IPS-15b (cell line): ENCODE measurements around the gene MAOB.

ENCODE experiments used
- H3K27me3 ChIP-seq: one replicate; pipeline ENCODE4 v1.6.1; 2013; ENCODE audit warnings: low read length; ENCODE audit not compliant: control insufficient read depth, insufficient read depth
- H3K36me3 ChIP-seq: one replicate; pipeline ENCODE4 v1.6.1; 2013; ENCODE audit warnings: low read length; ENCODE audit not compliant: control insufficient read depth, insufficient read depth
- H3K4me1 ChIP-seq: one replicate; pipeline ENCODE4 v1.6.1; 2013; ENCODE audit warnings: mild to moderate bottlenecking, low read length; ENCODE audit not compliant: control insufficient read depth, insufficient read depth
- H3K4me3 ChIP-seq: one replicate; pipeline ENCODE4 v1.5.1; 2013; ENCODE audit warnings: low read depth, low read length
- H3K9ac ChIP-seq: one replicate; pipeline ENCODE4 v1.6.1; 2013; ENCODE audit warnings: low read depth, mild to moderate bottlenecking, low read length
- H3K9me3 ChIP-seq: one replicate; pipeline ENCODE4 v1.6.1; 2013; ENCODE audit warnings: mild to moderate bottlenecking, low read length; ENCODE audit not compliant: control insufficient read depth, insufficient read depth

The MAOB gene

GRCh38 chrX:43880425-43880824 is 1.8 kb downstream of the MAOB start:
- Histone ChIP-seq H3K36me3 (no peaks in the 10 kb centered on the region), H3K9ac (no peak overlapping the region), H3K9me3 (peaks cover 3% of the 10 kb centered on the region), H3K4me3 (no peak overlapping the region), H3K4me1 (no peaks in the 10 kb centered on the region), H3K27me3 (peaks cover 19% of the 10 kb centered on the region)

GRCh38 chrX:43878906-43879526 is 3.2 kb downstream of the MAOB start:
- H3K4me3 ChIP-seq, result no peak overlapping the region
- H3K36me3 ChIP-seq, result no peaks in the 10 kb centered on the region
- H3K9ac ChIP-seq, result no peak overlapping the region
- H3K4me1 ChIP-seq, result no peaks in the 10 kb centered on the region
- peaks cover 19% of the 10 kb centered on the region for H3K27me3 ChIP-seq
- H3K9me3 ChIP-seq, result peaks cover 3% of the 10 kb centered on the region

GRCh38 chrX:43876680-43877079 is 5.6 kb downstream of the MAOB start:
- Histone ChIP-seq H3K36me3 (no peaks in the 10 kb centered on the region), H3K27me3 (peaks cover 6% of the 10 kb centered on the region), H3K4me1 (no peaks in the 10 kb centered on the region), H3K4me3 (no peak overlapping the region), H3K9me3 (peaks cover 3% of the 10 kb centered on the region), H3K9ac (no peak overlapping the region)

GRCh38 chrX:43870758-43871419 is 11.4 kb downstream of the MAOB start:
- no peaks in the 10 kb centered on the region for H3K27me3 ChIP-seq
- H3K4me1 ChIP-seq, result no peaks in the 10 kb centered on the region
- H3K36me3 ChIP-seq, result no peaks in the 10 kb centered on the region
- H3K9me3 ChIP-seq, result no peaks in the 10 kb centered on the region
- H3K9ac ChIP-seq, result no peak overlapping the region
- no peak overlapping the region for H3K4me3 ChIP-seq

GRCh38 chrX:43870011-43870410 is 12.2 kb downstream of the MAOB start:
- Histone ChIP-seq H3K4me3 (no peak overlapping the region), H3K27me3 (no peaks in the 10 kb centered on the region), H3K9me3 (no peaks in the 10 kb centered on the region), H3K4me1 (no peaks in the 10 kb centered on the region), H3K36me3 (no peaks in the 10 kb centered on the region), H3K9ac (no peak overlapping the region)

GRCh38 chrX:43868791-43869190 is 13.5 kb downstream of the MAOB start:
- Histone ChIP-seq H3K36me3 (no peaks in the 10 kb centered on the region), H3K4me1 (no peaks in the 10 kb centered on the region), H3K4me3 (no peak overlapping the region), H3K9ac (no peak overlapping the region), H3K27me3 (no peaks in the 10 kb centered on the region), H3K9me3 (no peaks in the 10 kb centered on the region)

- Histone ChIP-seq H3K36me3 (no peaks in the 10 kb centered on the region), H3K27me3 (no peaks in the 10 kb centered on the region), H3K9ac (no peak overlapping the region), H3K4me3 (no peak overlapping the region), H3K4me1 (no peaks in the 10 kb centered on the region), H3K9me3 (no peaks in the 10 kb centered on the region)
Measured at GRCh38 chrX:43866423-43866822, 15.8 kb downstream of the MAOB start.

GRCh38 chrX:43865791-43866190 is 16.5 kb downstream of the MAOB start:
- Histone ChIP-seq H3K4me3 (no peak overlapping the region), H3K4me1 (no peaks in the 10 kb centered on the region), H3K27me3 (no peaks in the 10 kb centered on the region), H3K9me3 (no peaks in the 10 kb centered on the region), H3K9ac (no peak overlapping the region), H3K36me3 (no peaks in the 10 kb centered on the region)

- H3K4me1 ChIP-seq, result no peaks in the 10 kb centered on the region
- H3K36me3 ChIP-seq, result no peaks in the 10 kb centered on the region
- H3K4me3 ChIP-seq, result no peak overlapping the region
- no peaks in the 10 kb centered on the region for H3K27me3 ChIP-seq
- H3K9me3 ChIP-seq, result no peaks in the 10 kb centered on the region
- no peak overlapping the region for H3K9ac ChIP-seq
Measured at GRCh38 chrX:43862434-43862833, 19.8 kb downstream of the MAOB start.

- Histone ChIP-seq H3K9ac (no peak overlapping the region), H3K27me3 (no peaks in the 10 kb centered on the region), H3K4me1 (no peaks in the 10 kb centered on the region), H3K9me3 (no peaks in the 10 kb centered on the region), H3K4me3 (no peak overlapping the region), H3K36me3 (no peaks in the 10 kb centered on the region)
Measured at GRCh38 chrX:43861750-43862149, 20.5 kb downstream of the MAOB start.

GRCh38 chrX:43860646-43861370 is 21.4 kb downstream of the MAOB start:
- H3K4me1 ChIP-seq, result no peaks in the 10 kb centered on the region
- H3K9me3 ChIP-seq, result no peaks in the 10 kb centered on the region
- no peak overlapping the region for H3K4me3 ChIP-seq
- H3K36me3 ChIP-seq, result no peaks in the 10 kb centered on the region
- no peaks in the 10 kb centered on the region for H3K27me3 ChIP-seq
- no peak overlapping the region for H3K9ac ChIP-seq
